ENCODE data around the gene FOXP1. TPM values are rescaled to one million over a fixed set of nuclear protein-coding genes. Genes with fewer than 3 reads are reported as not detected.

FOXP1 gene
- total RNA-seq, 1 donor from 2014 or later: 71.3 TPM

GRCh38 chr3:70972855-70973254 lies 610.7 kb downstream of the FOXP1 start:
- no peak overlapping the region for H3K27ac Mint-ChIP-seq (ENCODE audit: unreplicated experiment)
- no peaks in the 10 kb centered on the region for H3K9me3 Mint-ChIP-seq (ENCODE audit: unreplicated experiment)
- no peak overlapping the region for H3K4me3 Mint-ChIP-seq (ENCODE audit: unreplicated experiment)
- DNase-seq (ENCODE audit: low spot score): no peak
- no peaks in the 10 kb centered on the region for H3K4me1 Mint-ChIP-seq (ENCODE audit: unreplicated experiment)
- no peak for TF ChIP-seq CTCF (IDR thresholded peaks at IDR 0.05; ENCODE audit: unreplicated experiment)
- H3K27me3 Mint-ChIP-seq (ENCODE audit: unreplicated experiment): peaks cover 4% of the 10 kb centered on the region
- H3K36me3 Mint-ChIP-seq (ENCODE audit: low read depth, unreplicated experiment): peaks cover 40% of the 10 kb centered on the region

GRCh38 chr3:70970952-70971351 lies 612.6 kb downstream of the FOXP1 start:
- no peak for DNase-seq (ENCODE audit: low spot score)
- H3K36me3 Mint-ChIP-seq (ENCODE audit: low read depth, unreplicated experiment): peaks cover 29% of the 10 kb centered on the region
- no peaks in the 10 kb centered on the region for H3K9me3 Mint-ChIP-seq (ENCODE audit: unreplicated experiment)
- TF ChIP-seq CTCF (IDR thresholded peaks at IDR 0.05; ENCODE audit: unreplicated experiment): no peak
- H3K4me3 Mint-ChIP-seq (ENCODE audit: unreplicated experiment): no peak overlapping the region
- peaks cover 2% of the 10 kb centered on the region for H3K27me3 Mint-ChIP-seq (ENCODE audit: unreplicated experiment)
- H3K27ac Mint-ChIP-seq (ENCODE audit: unreplicated experiment): no peak overlapping the region
- no peaks in the 10 kb centered on the region for H3K4me1 Mint-ChIP-seq (ENCODE audit: unreplicated experiment)

- no peak for TF ChIP-seq CTCF (IDR thresholded peaks at IDR 0.05; ENCODE audit: unreplicated experiment)
- Mint-ChIP-seq H3K36me3 (ENCODE audit: low read depth, unreplicated experiment) (peaks cover 27% of the 10 kb centered on the region), H3K4me3 (ENCODE audit: unreplicated experiment) (no peak overlapping the region), H3K27ac (ENCODE audit: unreplicated experiment) (no peak overlapping the region), H3K27me3 (ENCODE audit: unreplicated experiment) (peaks cover 2% of the 10 kb centered on the region), H3K4me1 (ENCODE audit: unreplicated experiment) (no peaks in the 10 kb centered on the region), H3K9me3 (ENCODE audit: unreplicated experiment) (no peaks in the 10 kb centered on the region)
- DNase-seq (ENCODE audit: low spot score): no peak
These were observed 613.4 kb downstream of the FOXP1 start for GRCh38 chr3:70970171-70970570.

- DNase-seq (ENCODE audit: low spot score): no peak
- Mint-ChIP-seq H3K27me3 (ENCODE audit: unreplicated experiment) (no peaks in the 10 kb centered on the region), H3K4me3 (ENCODE audit: unreplicated experiment) (peak overlapping the region; percentile 63), H3K4me1 (ENCODE audit: unreplicated experiment) (peaks cover 6% of the 10 kb centered on the region), H3K27ac (ENCODE audit: unreplicated experiment) (peak overlapping the region; percentile 61), H3K36me3 (ENCODE audit: low read depth, unreplicated experiment) (peaks cover 33% of the 10 kb centered on the region), H3K9me3 (ENCODE audit: unreplicated experiment) (no peaks in the 10 kb centered on the region)
- TF ChIP-seq CTCF (IDR thresholded peaks at IDR 0.05; ENCODE audit: unreplicated experiment): no peak
These were observed 619.9 kb downstream of the FOXP1 start for GRCh38 chr3:70963431-70964275.
